Measurements from ENCODE around the gene FERMT1. TPM values are rescaled to one million over a fixed set of nuclear protein-coding genes. Genes with fewer than 3 reads are reported as not detected.

Gene FERMT1
- total and polyA plus RNA-seq, 2 donors (not counting 3 experiments of a cell fraction or from before 2014, with no cell fraction given) = 0.11 to 1.5 TPM

GRCh38 chr20:6030453-6031080 is 92.3 kb downstream of the FERMT1 start:
- Histone ChIP-seq H3K4me3 (replicated peaks in 1 of 3; ENCODE audit: insufficient read depth in 1 of 3, low read depth in 1 of 3, low read length in 3 of 3) (no peak overlapping the region), H3K36me3 (ENCODE audit: control insufficient read depth in 2 of 2, extremely low read depth in 1 of 2, insufficient read depth in 2 of 2, low read length in 2 of 2) (peaks cover 0 to 2% of the 10 kb centered on the region in 2 experiments), H3K4me1 (ENCODE audit: control insufficient read depth, extremely low read depth, insufficient read depth, low read length) (peaks cover 15% of the 10 kb centered on the region), H3K9me3 (replicated peaks; ENCODE audit: control insufficient read depth, insufficient read depth, low read length) (no peaks in the 10 kb centered on the region), H3K79me2 (ENCODE audit: control insufficient read depth, insufficient read depth, low read length) (peaks cover 6% of the 10 kb centered on the region), H3K9me1 (replicated peaks; ENCODE audit: control insufficient read depth, extremely low read depth, insufficient read depth, low read length) (no peaks in the 10 kb centered on the region), H3K27me3 (ENCODE audit: control insufficient read depth in 2 of 2, insufficient read depth in 2 of 2, low read length in 2 of 2) (no peaks in the 10 kb centered on the region), H4K20me1 (replicated peaks; ENCODE audit: control insufficient read depth, extremely low read depth, insufficient read depth, low read length) (peaks cover 3% of the 10 kb centered on the region), H3K27ac (ENCODE audit: insufficient read depth, low read depth, low read length) (no peak overlapping the region), H3K9ac (replicated peaks; ENCODE audit: extremely low read depth, insufficient read depth, low read length) (no peak overlapping the region), H2AFZ (ENCODE audit: low read depth, low read length) (no peak overlapping the region), H3K4me2 (ENCODE audit: insufficient read depth, low read length) (no peak overlapping the region)
- dilution Hi-C loops (cut with MboI; ENCODE audit: extremely low pct_ligation_motif_present, low sequenced_read_pairs) (no loop called here), intact Hi-C loops (cut with micrococcal nuclease) (no loop called here)
- DNase-seq (ENCODE audit: low read depth, low spot score) (no peak), FAIRE-seq (no peak)
- TF ChIP-seq JUN (IDR thresholded peaks at IDR 0.05; ENCODE audit: borderline replicate concordance, insufficient read depth, insufficient read length, low read depth) = no peak
- TF ChIP-seq GATA2 (IDR thresholded peaks at IDR 0.05; ENCODE audit: insufficient read depth, insufficient read length, low read depth, low read length) = no peak
- no peak for TF ChIP-seq CTCF (IDR thresholded peaks at IDR 0.05; ENCODE audit: extremely low read depth in 1 of 2, insufficient read depth in 1 of 2, low read depth in 1 of 2, low read length in 2 of 2)
- TF ChIP-seq, protein P1, sequence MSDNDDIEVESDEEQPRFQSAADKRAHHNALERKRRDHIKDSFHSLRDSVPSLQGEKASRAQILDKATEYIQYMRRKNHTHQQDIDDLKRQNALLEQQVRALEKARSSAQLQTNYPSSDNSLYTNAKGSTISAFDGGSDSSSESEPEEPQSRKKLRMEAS (IDR thresholded peaks at IDR 0.05; ENCODE audit: insufficient read depth, insufficient read length) = no peak
- TF ChIP-seq POLR2A (IDR thresholded peaks at IDR 0.05; ENCODE audit: low read depth, low read length) = no peak
- no peak for TF ChIP-seq MYC (IDR thresholded peaks at IDR 0.05; ENCODE audit: low read depth, low read length)
- no peak for TF ChIP-seq EZH2 (IDR thresholded peaks at IDR 0.05; ENCODE audit: borderline replicate concordance, low read depth, low read length, severe bottlenecking)
- no peak for TF ChIP-seq POLR2AphosphoS5 (IDR thresholded peaks at IDR 0.05; ENCODE audit: insufficient read depth, low read depth, low read length)
- TF ChIP-seq FOS (IDR thresholded peaks at IDR 0.05; ENCODE audit: borderline replicate concordance, insufficient read depth, low read length) = no peak
- BruUV-seq (replicated peaks) = no TSS peak
- ChIA-PET POLR2A (no interaction called here), CTCF (no interaction called here)

All from endothelial cell of umbilical vein (primary cell).